K562 (cell line): ENCODE data around the gene ZMYND15. TPM values are rescaled to one million over a fixed set of nuclear protein-coding genes. Genes with fewer than 3 reads are reported as not detected.

Experiments used
- ATAC-seq: fragments of 200-7000 bp; cut with Tn5 transposase; 3 replicates; pipeline ENCODE4 v1.9.1; 2020; ENCODE audit warnings: moderate library complexity
- BruUV-seq: library from RNA; stranded (reverse); fragments of 400-500 nt; replicated peaks from 2 replicates; lab custom pipeline; 2021; lab: Mats Ljungman, UMichigan
- CTCF ChIA-PET: fragments of 300-600 bp; formaldehyde crosslinking; extraction: SDS; loops from one replicate; lab custom pipeline; 2021; ENCODE audit warnings: low intra/inter-chr PET ratio; lab: Yijun Ruan, JAX
- POLR2A ChIA-PET: fragments of 300-600, 350-650 bp; sonication (Branson Sonifier 250); formaldehyde crosslinking; extraction: SDS; loops from one replicate; lab custom pipeline; 2021; ENCODE audit warnings: antibody characterized with exemption, inconsistent platforms; lab: Yijun Ruan, JAX
- DNase-seq, 4 experiments: peaks; one replicate each; pipeline versions ENCODE4 v3.0.0 to v3.0.0-alpha.2; 2011 to 2018; ENCODE audit warnings: low spot score in 3 of 4, mixed read lengths in 3 of 4; ENCODE audit errors: extremely low read depth in 1 of 4
- FAIRE-seq: peaks from 2 replicates; lab custom pipeline; 2011; peaks lifted over from hg19 to GRCh38; lab: Jason Lieb, UNC
- H2AFZ ChIP-seq: 2 replicates; pipeline ENCODE4 v1.6.0; 2011; ENCODE audit warnings: low read depth, low read length, control low read depth, inconsistent platforms
- H3K27ac ChIP-seq: fragments of 200-600 bp; 3 replicates; pipeline ENCODE4 v1.8.0; 2011; ENCODE audit warnings: low read depth, mild to moderate bottlenecking, control low read depth, inconsistent platforms, low read length, moderate library complexity, mixed read lengths; ENCODE audit errors: extremely low read depth
- H3K27me3 ChIP-seq, 2 experiments: fragments of 300-600 bp in 1 of 2; 2 replicates in 1 of 2; 3 replicates in 1 of 2; pipeline versions ENCODE4 v1.6.0 to v1.8.0; 2011; ENCODE audit warnings: inconsistent platforms in 2 of 2, low read length in 2 of 2, mild to moderate bottlenecking in 1 of 2, mixed read lengths in 1 of 2, moderate library complexity in 1 of 2; ENCODE audit not compliant: control insufficient read depth in 2 of 2, insufficient read depth in 2 of 2
- H3K36me3 ChIP-seq: fragments of 300-600 bp; 3 replicates; pipeline ENCODE4 v1.8.0; 2011; ENCODE audit warnings: mild to moderate bottlenecking, low read length, inconsistent platforms; ENCODE audit not compliant: control insufficient read depth, insufficient read depth
- H3K4me1 ChIP-seq, 2 experiments: fragments of 200-600 bp in 1 of 2; replicated peaks in 1 of 2; 2 replicates in 1 of 2; 3 replicates in 1 of 2; pipeline versions ENCODE4 v1.5.1 to v1.8.0; 2011; ENCODE audit warnings: inconsistent platforms in 2 of 2, low read length in 2 of 2, mild to moderate bottlenecking in 1 of 2, mixed read lengths in 1 of 2, moderate library complexity in 1 of 2; ENCODE audit not compliant: control insufficient read depth in 2 of 2, insufficient read depth in 2 of 2
- H3K4me2 ChIP-seq: 2 replicates; pipeline ENCODE4 v1.6.1; 2011; ENCODE audit warnings: low read length, control low read depth, inconsistent platforms, mixed read lengths; ENCODE audit not compliant: insufficient read depth
- H3K4me3 ChIP-seq: fragments of 200-600 bp; sonication (generic), shearing (Covaris generic); 2 replicates; pipeline ENCODE4 v1.5.1; 2016; ENCODE audit warnings: control low read depth, inconsistent platforms
- H3K79me2 ChIP-seq: fragments of 200-600 bp; 3 replicates; pipeline ENCODE4 v1.8.0; 2011; ENCODE audit warnings: low read length, inconsistent platforms; ENCODE audit not compliant: control insufficient read depth, insufficient read depth
- H3K9ac ChIP-seq, 2 experiments: 2 replicates each; pipeline versions ENCODE4 v1.6.0 to v1.6.1; 2011; ENCODE audit warnings: low read depth in 2 of 2, low read length in 2 of 2, control low read depth in 1 of 2, inconsistent platforms in 1 of 2, mild to moderate bottlenecking in 1 of 2, mixed read lengths in 1 of 2; ENCODE audit not compliant: insufficient read depth in 1 of 2
- H3K9me1 ChIP-seq: one replicate; pipeline ENCODE4 v1.6.0; 2011; ENCODE audit warnings: inconsistent platforms, mild to moderate bottlenecking, low read length, moderate library complexity; ENCODE audit not compliant: control insufficient read depth, insufficient read depth
- H3K9me3 ChIP-seq: replicated peaks from 2 replicates; pipeline ENCODE4 v1.5.1; 2011; ENCODE audit warnings: low read depth, low read length, inconsistent platforms; ENCODE audit not compliant: control insufficient read depth, insufficient read depth
- H4K20me1 ChIP-seq: replicated peaks from 2 replicates; pipeline ENCODE4 v1.6.1; 2011; ENCODE audit warnings: low read length, inconsistent platforms, mixed read lengths; ENCODE audit not compliant: control insufficient read depth, insufficient read depth
- ARID2 ChIP-seq: fragments of 450-650 bp; IDR thresholded peaks from 2 replicates; pipeline ENCODE4 v1.6.1; 2017; ENCODE audit warnings: antibody characterized with exemption, mild to moderate bottlenecking
- CAMTA2 ChIP-seq: fragments of 250-450 bp; sonication (Bioruptor Pico); conservative IDR thresholded peaks from 2 replicates; pipeline ENCODE4 v1.5.1; 2022
- CBX3 ChIP-seq, 2 experiments: IDR thresholded peaks; 1 replicate in 1 of 2; 2 replicates in 1 of 2; pipeline ENCODE4 v1.6.1; 2012; ENCODE audit warnings: inconsistent platforms in 2 of 2, low read length in 2 of 2, borderline replicate concordance in 1 of 2, control low read depth in 1 of 2
- CCAR2 ChIP-seq: fragments of 200-400 bp; formaldehyde crosslinking; IDR thresholded peaks from 2 replicates; pipeline ENCODE4 v1.6.1; 2017; ENCODE audit warnings: mild to moderate bottlenecking, low read depth, low read length
- FOXP4 ChIP-seq: sonication (generic); formaldehyde crosslinking; IDR thresholded peaks from 2 replicates; pipeline ENCODE4 v1.8.0; 2022; ENCODE audit warnings: mild to moderate bottlenecking, missing genetic modification reagents, borderline replicate concordance
- GATAD2B ChIP-seq: fragments of 450-650 bp; IDR thresholded peaks from 2 replicates; pipeline ENCODE4 v1.6.1; 2017; ENCODE audit warnings: mild to moderate bottlenecking, borderline replicate concordance
- IFI16 ChIP-seq: fragments of 250-450 bp; sonication (Bioruptor Pico); IDR thresholded peaks from 2 replicates; pipeline ENCODE4 v2.1.2; 2022; ENCODE audit warnings: mild to moderate bottlenecking, inconsistent platforms
- NCOR1 ChIP-seq: fragments of 450-650 bp; IDR thresholded peaks from 2 replicates; pipeline ENCODE4 v1.6.1; 2016; ENCODE audit warnings: mild to moderate bottlenecking, moderate library complexity
- NFIC ChIP-seq: fragments of 450-650 bp; IDR thresholded peaks from 2 replicates; pipeline ENCODE4 v1.6.1; 2017; ENCODE audit warnings: mild to moderate bottlenecking, inconsistent platforms
- RUNX1 ChIP-seq: sonication (generic); IDR thresholded peaks from 2 replicates; pipeline ENCODE4 v1.6.1; 2016; ENCODE audit warnings: antibody characterized with exemption, low read depth
- SIN3A ChIP-seq, 2 experiments: fragments of 150-350 bp in 1 of 2; IDR thresholded peaks; 2 replicates each; pipeline ENCODE4 v1.6.1; 2011 to 2016; ENCODE audit warnings: borderline replicate concordance in 2 of 2, low read depth in 2 of 2, low read length in 2 of 2, mild to moderate bottlenecking in 2 of 2, moderate library complexity in 2 of 2; ENCODE audit not compliant: control insufficient read depth in 1 of 2
- SRSF3 ChIP-seq: fragments of 200-400 bp; formaldehyde crosslinking; IDR thresholded peaks from 2 replicates; pipeline ENCODE4 v1.6.1; 2016; ENCODE audit warnings: mild to moderate bottlenecking, low read length, moderate library complexity; ENCODE audit not compliant: insufficient read depth
- TAF15 ChIP-seq: fragments of 200-400 bp; formaldehyde crosslinking; IDR thresholded peaks from 2 replicates; pipeline ENCODE4 v1.6.1; 2017; ENCODE audit warnings: mild to moderate bottlenecking, low read depth, low read length, moderate library complexity
- TRIM24 ChIP-seq, 2 experiments: fragments of 450-650 bp; IDR thresholded peaks; 2 replicates each; pipeline ENCODE4 v1.6.1; 2016
- WHSC1 ChIP-seq: IDR thresholded peaks from one replicate; pipeline ENCODE4 v1.6.1; 2012; ENCODE audit warnings: low read length, control low read depth, inconsistent platforms
- ZFP30 ChIP-seq: fragments of 250-450 bp; sonication (Bioruptor Pico); IDR thresholded peaks from 2 replicates; pipeline ENCODE4 v1.8.0; 2022; ENCODE audit warnings: moderate library complexity, mild to moderate bottlenecking, inconsistent platforms, borderline replicate concordance
- ZNF133 ChIP-seq: fragments of 250-450 bp; sonication (Bioruptor Pico); IDR thresholded peaks from 2 replicates; pipeline ENCODE4 v1.4.0; 2020; ENCODE audit warnings: mild to moderate bottlenecking
- ZNF217 ChIP-seq: sonication (generic); formaldehyde crosslinking; IDR thresholded peaks from 2 replicates; pipeline ENCODE4 v1.8.0; 2022; ENCODE audit warnings: mild to moderate bottlenecking, missing genetic modification reagents
- WGBS: fragments of 100-300 bp; shearing (Covaris generic); methylation state at CpG from one replicate; pipeline ENCODE4 v1.1.6; 2016; ENCODE audit warnings: low coverage, mixed read lengths; ENCODE audit not compliant: insufficient coverage; ENCODE audit errors: missing lambda C conversion rate; 5-methylcytosine and 5-hydroxymethylcytosine counted together
- in situ Hi-C: fragments of 300-500 bp; cut with MboI; formaldehyde crosslinking; loops from 4 replicates; pipeline ENCODE4 v1.15.0; 2018; ENCODE audit warnings: inconsistent platforms, mixed read lengths
- intact Hi-C: fragments of 100-400 bp; cut with micrococcal nuclease; formaldehyde crosslinking; loops from 2 replicates; pipeline ENCODE4 v1.14.2; 2022
- polyA plus RNA-seq, 8 experiments: library from polyadenylated mRNA; depleted of rRNA in 4 of 8; stranded (reverse) in 5 of 8; unstranded in 3 of 8; fragments of >200 nt; fragmentation: Nextera tagmentation in 2 of 8; fragmentation: Illumina TruSeq in 1 of 8; extraction: Ambion mirVana in 2 of 8; extraction: Trizol in 1 of 8; gene quantifications; 2 replicates each; pipeline versions ENCODE4 v1.2.1 to v1.2.3, GENCODE V29; 2011 to 2014; ENCODE audit warnings: inconsistent platforms in 1 of 8, missing spikeins in 1 of 8
- total RNA-seq, 7 experiments: library from RNA; depleted of rRNA in 6 of 7; stranded (reverse); fragments of >200 nt in 6 of 7; fragmentation: Illumina TruSeq in 2 of 7; extraction: Trizol in 2 of 7; gene quantifications; 2 replicates each; pipeline versions ENCODE4 v1.2.1 to v1.2.3, GENCODE V29; 2011 to 2021; ENCODE audit warnings: low replicate concordance in 1 of 7
- TF ChIP-seq, protein P1 (sequence below): sonication (generic); formaldehyde crosslinking; IDR thresholded peaks from 2 replicates; pipeline ENCODE4 v1.8.1; 2023; ENCODE audit warnings: mild to moderate bottlenecking, missing genetic modification reagents
- TF ChIP-seq, protein P2 (sequence below): sonication (generic); formaldehyde crosslinking; IDR thresholded peaks from 2 replicates; pipeline ENCODE4 v1.9.0; 2022; ENCODE audit warnings: mild to moderate bottlenecking, missing genetic modification reagents

The ZMYND15 gene
- total and polyA plus RNA-seq, 9 of the 15 experiments (the other 6 are each of a cell fraction or from before 2014, with no cell fraction given) = 0.09 TPM; not detected in 8

DNA sequence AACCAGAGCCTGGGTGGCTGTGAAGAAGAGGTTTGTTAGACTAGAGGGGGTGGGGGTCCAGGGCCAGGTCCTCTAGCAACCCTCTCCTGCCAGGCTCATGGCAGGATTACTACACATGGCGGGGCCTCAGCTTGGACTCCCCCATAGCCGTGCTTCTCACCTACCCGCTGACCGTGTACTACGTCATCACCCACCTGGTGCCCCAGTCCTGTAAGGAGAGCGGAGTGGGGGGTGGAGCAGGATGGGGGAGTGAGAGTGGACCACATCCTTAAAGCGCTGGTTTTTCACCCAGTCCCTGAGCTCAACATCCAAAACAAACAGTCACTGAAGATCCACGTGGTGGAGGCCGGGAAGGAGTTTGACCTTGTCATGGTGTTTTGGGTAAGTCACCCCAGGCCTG is 4.3 kb downstream of the ZMYND15 start:
- no peaks in the 10 kb centered on the region for H3K79me2 ChIP-seq
- H3K4me3 ChIP-seq = no peak overlapping the region
- ChIA-PET CTCF (no interaction called here), POLR2A (interaction anchor here (0.9 kb wide), 1 partner anchor 24 kb away, joined by 5 read pairs; no protein-coding TSS in a partner anchor)
- H3K4me1 ChIP-seq = peaks cover 0 to 21% of the 10 kb centered on the region in 2 experiments; a peak in 2 of 5 replicates
- in situ Hi-C loops = no loop called here
- no peaks in the 10 kb centered on the region for H3K36me3 ChIP-seq
- BruUV-seq = no TSS peak
- H4K20me1 ChIP-seq = no peaks in the 10 kb centered on the region
- no peak overlapping the region for H3K4me2 ChIP-seq
- 25% methylated on average over 9 of the region's 9 CpGs for WGBS
- no peak overlapping the region for H2AFZ ChIP-seq
- H3K27me3 ChIP-seq = peaks cover 18 to 49% of the 10 kb centered on the region in 2 experiments
- intact Hi-C loops = no loop called here
- no peak overlapping the region for H3K9ac ChIP-seq
- DNase-seq = no peak
- no peak overlapping the region for H3K27ac ChIP-seq
- no peak for FAIRE-seq
- ATAC-seq = no peak
- TF ChIP-seq ARID2 (no peak), WHSC1 (no peak), FOXP4 (no peak), CAMTA2 (no peak), SIN3A (IDR thresholded peaks at IDR 0.05; ENCODE audit: borderline replicate concordance in 2 of 2, control insufficient read depth in 1 of 2, low read depth in 2 of 2, low read length in 2 of 2) (no peak), ZFP30 (CRISPR knock-in tag) (no peak), GATAD2B (no peak), NFIC (no peak), ZNF133 (CRISPR knock-in tag) (no peak), IFI16 (CRISPR knock-in tag) (no peak), SRSF3 (no peak), NCOR1 (no peak), CCAR2 (no peak), RUNX1 (no peak), ZNF217 (CRISPR knock-in tag) (no peak), TAF15 (no peak), TRIM24 (IDR thresholded peaks at IDR 0.05) (no peak), CBX3 (IDR thresholded peaks at IDR 0.05; ENCODE audit: borderline replicate concordance in 1 of 2, low read length in 2 of 2) (no peak)
- TF ChIP-seq, protein P1, sequence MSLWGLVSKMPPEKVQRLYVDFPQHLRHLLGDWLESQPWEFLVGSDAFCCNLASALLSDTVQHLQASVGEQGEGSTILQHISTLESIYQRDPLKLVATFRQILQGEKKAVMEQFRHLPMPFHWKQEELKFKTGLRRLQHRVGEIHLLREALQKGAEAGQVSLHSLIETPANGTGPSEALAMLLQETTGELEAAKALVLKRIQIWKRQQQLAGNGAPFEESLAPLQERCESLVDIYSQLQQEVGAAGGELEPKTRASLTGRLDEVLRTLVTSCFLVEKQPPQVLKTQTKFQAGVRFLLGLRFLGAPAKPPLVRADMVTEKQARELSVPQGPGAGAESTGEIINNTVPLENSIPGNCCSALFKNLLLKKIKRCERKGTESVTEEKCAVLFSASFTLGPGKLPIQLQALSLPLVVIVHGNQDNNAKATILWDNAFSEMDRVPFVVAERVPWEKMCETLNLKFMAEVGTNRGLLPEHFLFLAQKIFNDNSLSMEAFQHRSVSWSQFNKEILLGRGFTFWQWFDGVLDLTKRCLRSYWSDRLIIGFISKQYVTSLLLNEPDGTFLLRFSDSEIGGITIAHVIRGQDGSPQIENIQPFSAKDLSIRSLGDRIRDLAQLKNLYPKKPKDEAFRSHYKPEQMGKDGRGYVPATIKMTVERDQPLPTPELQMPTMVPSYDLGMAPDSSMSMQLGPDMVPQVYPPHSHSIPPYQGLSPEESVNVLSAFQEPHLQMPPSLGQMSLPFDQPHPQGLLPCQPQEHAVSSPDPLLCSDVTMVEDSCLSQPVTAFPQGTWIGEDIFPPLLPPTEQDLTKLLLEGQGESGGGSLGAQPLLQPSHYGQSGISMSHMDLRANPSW (CRISPR knock-in tag) = no peak
- TF ChIP-seq, protein P2, sequence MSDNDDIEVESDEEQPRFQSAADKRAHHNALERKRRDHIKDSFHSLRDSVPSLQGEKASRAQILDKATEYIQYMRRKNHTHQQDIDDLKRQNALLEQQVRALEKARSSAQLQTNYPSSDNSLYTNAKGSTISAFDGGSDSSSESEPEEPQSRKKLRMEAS (CRISPR knock-in tag) = no peak
- no peaks in the 10 kb centered on the region for H3K9me1 ChIP-seq
- no peaks in the 10 kb centered on the region for H3K9me3 ChIP-seq
